Sigmoid colon (tissue), 4 donors: ENCODE results near the gene CD80.

Experiments used
- EP300 ChIP-seq, 4 donors: sonication (generic); formaldehyde crosslinking; IDR thresholded peaks; one replicate each; pipeline ENCODE4 v1.6.1; 2017; ENCODE audit warnings: antibody characterized with exemption in 4 of 4
- POLR2AphosphoS5 ChIP-seq, 4 donors: sonication (generic); formaldehyde crosslinking; IDR thresholded peaks; one replicate each; pipeline ENCODE4 v1.6.1; 2017; ENCODE audit warnings: antibody characterized with exemption in 4 of 4
- TF ChIP-seq, protein P1 (sequence below), 4 experiments: fragments of 450-650 bp in 3 of 4; fragments of 200-600 bp in 1 of 4; IDR thresholded peaks; one replicate each; pipeline ENCODE4 v1.5.1; 2016 to 2019; ENCODE audit warnings: antibody characterized with exemption in 4 of 4, mild to moderate bottlenecking in 3 of 4, moderate library complexity in 2 of 4

DNA sequence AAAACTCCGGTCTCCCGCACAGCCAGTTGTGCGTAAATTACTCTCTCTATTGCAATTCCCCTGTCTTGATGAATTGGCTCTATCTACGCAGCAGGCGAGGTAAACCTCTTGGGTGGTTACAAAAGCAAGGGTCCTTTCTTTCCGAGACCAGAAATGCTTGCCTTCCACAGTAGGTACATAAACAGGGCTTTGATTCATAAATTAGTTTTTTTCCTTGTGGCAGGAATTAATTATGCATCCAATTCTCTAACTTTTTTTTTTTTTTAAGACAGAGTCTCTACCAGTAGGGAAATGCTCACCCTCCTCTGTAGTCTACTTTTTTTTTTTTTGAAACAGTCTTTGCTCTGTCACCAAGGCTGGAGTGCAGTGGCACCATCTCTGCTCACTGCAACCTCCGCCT is 16.3 kb downstream of the CD80 start:
- TF ChIP-seq, protein P1, sequence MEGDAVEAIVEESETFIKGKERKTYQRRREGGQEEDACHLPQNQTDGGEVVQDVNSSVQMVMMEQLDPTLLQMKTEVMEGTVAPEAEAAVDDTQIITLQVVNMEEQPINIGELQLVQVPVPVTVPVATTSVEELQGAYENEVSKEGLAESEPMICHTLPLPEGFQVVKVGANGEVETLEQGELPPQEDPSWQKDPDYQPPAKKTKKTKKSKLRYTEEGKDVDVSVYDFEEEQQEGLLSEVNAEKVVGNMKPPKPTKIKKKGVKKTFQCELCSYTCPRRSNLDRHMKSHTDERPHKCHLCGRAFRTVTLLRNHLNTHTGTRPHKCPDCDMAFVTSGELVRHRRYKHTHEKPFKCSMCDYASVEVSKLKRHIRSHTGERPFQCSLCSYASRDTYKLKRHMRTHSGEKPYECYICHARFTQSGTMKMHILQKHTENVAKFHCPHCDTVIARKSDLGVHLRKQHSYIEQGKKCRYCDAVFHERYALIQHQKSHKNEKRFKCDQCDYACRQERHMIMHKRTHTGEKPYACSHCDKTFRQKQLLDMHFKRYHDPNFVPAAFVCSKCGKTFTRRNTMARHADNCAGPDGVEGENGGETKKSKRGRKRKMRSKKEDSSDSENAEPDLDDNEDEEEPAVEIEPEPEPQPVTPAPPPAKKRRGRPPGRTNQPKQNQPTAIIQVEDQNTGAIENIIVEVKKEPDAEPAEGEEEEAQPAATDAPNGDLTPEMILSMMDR (IDR thresholded peaks at IDR 0.05) = no peak
- TF ChIP-seq EP300 (IDR thresholded peaks at IDR 0.05) (no peak), POLR2AphosphoS5 (IDR thresholded peaks at IDR 0.05) (no peak)
